H9 (cell line): ENCODE data around the gene ERF. TPM values are rescaled to one million over a fixed set of nuclear protein-coding genes. Genes with fewer than 3 reads are reported as not detected.
"Not testable (repeated sequence)": the region's sequence is repeated elsewhere in the genome, so short reads cannot be mapped to it uniquely, and the experiment has no call there.

Experiments
- DNase-seq: peaks from one replicate; pipeline ENCODE4 v3.0.0-alpha.2; 2017
- H2AFZ ChIP-seq: one replicate; pipeline ENCODE4 v1.6.1; 2013; ENCODE audit warnings: mild to moderate bottlenecking, low read length, control low read depth, moderate library complexity
- H2AK5ac ChIP-seq: 2 replicates; pipeline ENCODE4 v1.6.1; 2013; ENCODE audit warnings: low read length, control low read depth, mixed read lengths; ENCODE audit not compliant: insufficient read length
- H2BK120ac ChIP-seq: one replicate; pipeline ENCODE4 v1.6.1; 2013; ENCODE audit warnings: low read depth, mild to moderate bottlenecking, low read length, control low read depth, inconsistent platforms; ENCODE audit not compliant: poor library complexity, severe bottlenecking
- H2BK12ac ChIP-seq: 2 replicates; pipeline ENCODE4 v1.6.1; 2013; ENCODE audit warnings: low read length, control low read depth, mixed read lengths, low read depth; ENCODE audit not compliant: insufficient read length
- H2BK15ac ChIP-seq: 2 replicates; pipeline ENCODE4 v1.6.1; 2013; ENCODE audit warnings: low read depth, low read length, control low read depth
- H2BK20ac ChIP-seq: one replicate; pipeline ENCODE4 v1.6.1; 2013; ENCODE audit warnings: low read depth, mild to moderate bottlenecking, low read length, control low read depth, inconsistent platforms; ENCODE audit not compliant: poor library complexity, severe bottlenecking
- H2BK5ac ChIP-seq: 2 replicates; pipeline ENCODE4 v1.6.1; 2013; ENCODE audit warnings: low read length, control low read depth, mixed read lengths; ENCODE audit not compliant: insufficient read length
- H3K14ac ChIP-seq: 2 replicates; pipeline ENCODE4 v1.6.1; 2013; ENCODE audit warnings: low read length, control low read depth; ENCODE audit not compliant: insufficient read depth
- H3K18ac ChIP-seq: 2 replicates; pipeline ENCODE4 v1.6.1; 2013; ENCODE audit warnings: low read depth, mild to moderate bottlenecking, mixed read lengths, low read length, control low read depth; ENCODE audit not compliant: insufficient read length
- H3K23ac ChIP-seq: 2 replicates; pipeline ENCODE4 v1.6.1; 2013; ENCODE audit warnings: low read length, control low read depth, mixed read lengths, low read depth; ENCODE audit not compliant: insufficient read length
- H3K23me2 ChIP-seq: 2 replicates; pipeline ENCODE4 v1.6.1; 2013; ENCODE audit warnings: low read depth, mild to moderate bottlenecking, mixed read lengths, low read length, control low read depth; ENCODE audit not compliant: insufficient read length, poor library complexity, severe bottlenecking
- H3K27ac ChIP-seq: 2 replicates; pipeline ENCODE4 v1.5.1; 2013; ENCODE audit warnings: low read length, control low read depth, mixed read lengths, low read depth; ENCODE audit not compliant: insufficient read length
- H3K27me3 ChIP-seq: 2 replicates; pipeline ENCODE4 v1.6.1; 2013; ENCODE audit warnings: low read length, control low read depth, inconsistent platforms; ENCODE audit not compliant: insufficient read depth
- H3K4ac ChIP-seq: 2 replicates; pipeline ENCODE4 v1.6.1; 2013; ENCODE audit warnings: low read depth, mild to moderate bottlenecking, control low read depth, inconsistent platforms, low read length, moderate library complexity
- H3K4me1 ChIP-seq: 2 replicates; pipeline ENCODE4 v1.6.1; 2013; ENCODE audit warnings: low read length, control low read depth, inconsistent platforms; ENCODE audit not compliant: insufficient read depth
- H3K4me2 ChIP-seq: 2 replicates; pipeline ENCODE4 v1.6.1; 2013; ENCODE audit warnings: low read length, control low read depth, mixed read lengths; ENCODE audit not compliant: insufficient read length, insufficient read depth
- H3K56ac ChIP-seq: 2 replicates; pipeline ENCODE4 v1.6.1; 2013; ENCODE audit warnings: low read depth, mild to moderate bottlenecking, mixed read lengths, low read length, control low read depth; ENCODE audit not compliant: insufficient read length
- H3K79me1 ChIP-seq: 2 replicates; pipeline ENCODE4 v1.6.1; 2013; ENCODE audit warnings: low read depth, mild to moderate bottlenecking, moderate library complexity, low read length, control low read depth, inconsistent platforms; ENCODE audit not compliant: insufficient read depth, poor library complexity, severe bottlenecking
- H3K79me2 ChIP-seq: 2 replicates; pipeline ENCODE4 v1.6.1; 2013; ENCODE audit warnings: low read length, control low read depth, inconsistent platforms; ENCODE audit not compliant: insufficient read depth
- H3K9ac ChIP-seq: 2 replicates; pipeline ENCODE4 v1.6.1; 2013; ENCODE audit warnings: low read length, control low read depth, mixed read lengths; ENCODE audit not compliant: insufficient read length; ENCODE audit errors: extremely low read depth
- H3K9me3 ChIP-seq: one replicate; pipeline ENCODE4 v1.6.1; 2013; ENCODE audit warnings: low read depth, low read length, inconsistent platforms; ENCODE audit not compliant: control insufficient read depth
- H3T11ph ChIP-seq: one replicate; pipeline ENCODE4 v1.6.1; 2013; ENCODE audit warnings: mild to moderate bottlenecking, low read length, control low read depth, inconsistent platforms
- H4K20me1 ChIP-seq: one replicate; pipeline ENCODE4 v1.6.1; 2013; ENCODE audit not compliant: control insufficient read depth, insufficient read length, insufficient read depth
- H4K5ac ChIP-seq: 2 replicates; pipeline ENCODE4 v1.6.1; 2013; ENCODE audit warnings: low read depth, mild to moderate bottlenecking, mixed read lengths, low read length, control low read depth; ENCODE audit not compliant: insufficient read length
- H4K8ac ChIP-seq: replicated peaks from 2 replicates; pipeline ENCODE4 v1.6.1; 2013; ENCODE audit warnings: low read length, control low read depth, mixed read lengths, low read depth; ENCODE audit not compliant: insufficient read length
- H4K91ac ChIP-seq: 2 replicates; pipeline ENCODE4 v1.6.1; 2013; ENCODE audit warnings: low read depth, mild to moderate bottlenecking, moderate library complexity, mixed read lengths, low read length, control low read depth; ENCODE audit not compliant: insufficient read length
- H3K27ac Mint-ChIP-seq, 3 experiments: 2 replicates in 2 of 3; 3 replicates in 1 of 3; pipeline ENCODE4 v1.8.0; 2020 to 2021; ENCODE audit warnings: mixed read lengths in 3 of 3, mild to moderate bottlenecking in 1 of 3, moderate library complexity in 1 of 3
- H3K27me3 Mint-ChIP-seq: 2 replicates; pipeline ENCODE4 v1.8.0; 2021; ENCODE audit warnings: low read depth, mild to moderate bottlenecking, moderate library complexity, mixed read lengths
- H3K36me3 Mint-ChIP-seq, 3 experiments: 2 replicates in 2 of 3; 3 replicates in 1 of 3; pipeline ENCODE4 v1.8.0; 2020 to 2021; ENCODE audit warnings: low read depth in 3 of 3, mixed read lengths in 3 of 3; ENCODE audit not compliant: insufficient read depth in 1 of 3
- H3K4me1 Mint-ChIP-seq, 2 experiments: 2 replicates each; pipeline ENCODE4 v1.8.0; 2020; ENCODE audit warnings: mixed read lengths in 2 of 2
- H3K4me3 Mint-ChIP-seq, 2 experiments: 2 replicates in 1 of 2; 3 replicates in 1 of 2; pipeline ENCODE4 v1.8.0; 2020 to 2021; ENCODE audit warnings: mild to moderate bottlenecking in 2 of 2, mixed read lengths in 2 of 2, moderate library complexity in 1 of 2
- H3K9me3 Mint-ChIP-seq, 2 experiments: 2 replicates in 1 of 2; 3 replicates in 1 of 2; pipeline ENCODE4 v1.8.0; 2020; ENCODE audit warnings: mild to moderate bottlenecking in 2 of 2, mixed read lengths in 2 of 2, moderate library complexity in 1 of 2
- WGBS: extraction: QIAGEN DNeasy Blood & Tissue Kit; methylation state at CpG from one replicate; pipeline ENCODE4 v1.1.7; 2013; ENCODE audit warnings: missing lambda C conversion rate, low lambda C conversion rate, mixed read lengths; ENCODE audit not compliant: insufficient read length; ENCODE audit errors: extremely low coverage; 5-methylcytosine and 5-hydroxymethylcytosine counted together
- total RNA-seq: library from RNA; stranded (reverse); gene quantifications from 2 replicates; pipeline ENCODE4 v1.2.1, GENCODE V29; 2021
- TF ChIP-seq, protein P1 (sequence below): fragments of 200-600 bp; sonication (generic); conservative IDR thresholded peaks from 3 replicates; pipeline ENCODE4 v1.8.0; 2021; ENCODE audit warnings: antibody characterized with exemption, mild to moderate bottlenecking

ERF gene
- total RNA-seq, 1 experiment from 2014 or later, result 126 TPM

DNA sequence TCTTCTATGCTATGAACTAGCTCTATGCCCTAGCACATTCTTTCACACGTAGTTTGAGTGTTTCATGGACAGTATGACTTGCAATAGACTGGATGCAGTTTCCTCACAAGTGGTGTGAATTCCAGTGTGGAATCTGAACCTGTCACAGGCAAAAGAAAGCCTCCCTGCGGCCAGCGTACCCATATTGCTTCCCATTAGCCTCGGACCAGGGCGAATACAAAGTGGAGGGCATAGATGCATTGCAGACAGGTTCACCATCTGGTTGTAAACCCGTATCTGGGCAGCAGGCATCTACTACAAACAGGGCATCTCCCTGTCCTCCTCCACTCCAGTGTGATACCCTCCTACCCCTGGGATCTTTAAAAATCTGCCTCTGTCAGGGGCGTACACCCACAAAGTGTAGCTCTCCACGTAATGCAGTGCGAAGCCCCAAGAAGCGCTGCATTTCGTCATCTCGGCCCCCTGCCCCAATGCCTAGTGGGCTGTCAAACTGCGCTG is 12.8 kb upstream of the ERF start:
- WGBS, result no CpG with 5 or more reads among the region's 13 CpGs
- H3K27ac Mint-ChIP-seq, result no peak overlapping the region; a peak in 4 of 7 replicates

DNA sequence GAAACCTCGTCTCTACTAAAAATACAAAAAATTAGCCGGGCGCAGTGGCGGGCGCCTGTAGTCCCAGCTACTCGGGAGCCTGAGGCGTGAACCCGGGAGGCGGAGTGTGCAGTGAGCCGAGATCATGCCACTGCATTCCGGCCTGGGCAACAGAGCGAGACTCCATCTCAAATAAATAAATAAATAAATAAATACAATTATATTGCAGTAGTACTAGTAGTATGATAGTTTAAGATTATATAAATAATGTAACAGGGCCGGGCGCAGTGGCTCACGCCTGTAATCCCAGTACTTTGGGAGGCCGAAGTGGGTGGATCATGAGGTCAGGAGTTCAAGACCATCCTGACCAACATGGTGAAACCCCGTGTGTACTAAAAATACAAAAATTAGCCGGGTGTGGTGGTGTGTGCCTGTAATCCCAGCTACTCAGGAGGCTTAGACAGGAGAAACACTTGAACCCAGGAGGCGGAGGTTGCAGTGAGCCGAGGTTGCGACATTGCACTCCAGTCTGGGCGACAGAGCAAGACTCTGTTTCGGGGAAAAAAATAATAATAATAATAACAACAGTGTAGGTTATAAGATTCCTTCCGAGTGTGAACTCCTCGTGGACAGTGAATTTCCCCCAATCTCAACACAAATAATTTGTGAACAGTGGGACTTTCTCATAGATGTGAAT is 12.1 kb upstream of the ERF start:
- H2BK120ac ChIP-seq, H3K27ac ChIP-seq, H3K27me3 ChIP-seq, H4K20me1 ChIP-seq, H4K5ac ChIP-seq, H3K18ac ChIP-seq, H3T11ph ChIP-seq, H3K9me3 Mint-ChIP-seq, H2BK20ac ChIP-seq, H2BK5ac ChIP-seq, H4K8ac ChIP-seq, H3K36me3 Mint-ChIP-seq, H4K91ac ChIP-seq, H3K4ac ChIP-seq, H3K9me3 ChIP-seq, H3K23ac ChIP-seq, H3K4me1 ChIP-seq, H3K79me1 ChIP-seq, H3K9ac ChIP-seq, H3K79me2 ChIP-seq, H3K23me2 ChIP-seq, H2BK15ac ChIP-seq, DNase-seq, H2AK5ac ChIP-seq, H3K56ac ChIP-seq, H3K14ac ChIP-seq, H3K27ac Mint-ChIP-seq, H2AFZ ChIP-seq, H2BK12ac ChIP-seq: not testable (repeated sequence)
- 0 out of 5 replicates have a peak overlapping the region, but pooled peaks of 1 of the 2 experiments have one; percentile 23 for H3K4me3 Mint-ChIP-seq
- peaks cover 20 to 25% of the 10 kb centered on the region in 2 experiments for H3K4me1 Mint-ChIP-seq
- H3K4me2 ChIP-seq, result peak overlapping the region; percentile 94
- no CpG with 5 or more reads among the region's 25 CpGs for WGBS
- peaks cover 12% of the 10 kb centered on the region for H3K27me3 Mint-ChIP-seq

More for the DNA sequence above, 12.8 kb upstream of the ERF start:
- Histone ChIP-seq H3K4ac (no peak overlapping the region), H3K9ac (peak overlapping the region; percentile 74), H2BK12ac (no peak overlapping the region), H4K20me1 (no peaks in the 10 kb centered on the region), H3K9me3 (no peaks in the 10 kb centered on the region), H3K23ac (no peak overlapping the region), H3K4me2 (peak overlapping the region; percentile 94), H2BK120ac (no peak overlapping the region), H2AFZ (no peak overlapping the region), H3K23me2 (peaks cover 9% of the 10 kb centered on the region), H4K91ac (no peak overlapping the region), H2BK15ac (no peak overlapping the region), H3T11ph (no peak overlapping the region), H3K14ac (peak overlapping the region; percentile 64; the same call in 1 of the 2 replicates), H3K4me1 (no peaks in the 10 kb centered on the region; the same call in 1 of the 2 replicates), H2BK20ac (no peak overlapping the region), H3K79me2 (no peaks in the 10 kb centered on the region), H3K79me1 (no peaks in the 10 kb centered on the region), H4K8ac (no peak overlapping the region), H3K18ac (peak overlapping the region; percentile 52), H2BK5ac (no peak overlapping the region), H3K27me3 (no peaks in the 10 kb centered on the region), H4K5ac (no peak overlapping the region), H2AK5ac (no peak overlapping the region), H3K56ac (no peak overlapping the region), H3K27ac (no peak overlapping the region)
- H3K4me1 Mint-ChIP-seq, result peaks cover 20 to 25% of the 10 kb centered on the region in 2 experiments
- H3K9me3 Mint-ChIP-seq, result no peaks in the 10 kb centered on the region; a peak in 1 of 5 replicates
- DNase-seq, result no peak
- peaks cover 8% of the 10 kb centered on the region for H3K27me3 Mint-ChIP-seq
- no peak overlapping the region for H3K4me3 Mint-ChIP-seq
- TF ChIP-seq, protein P1, sequence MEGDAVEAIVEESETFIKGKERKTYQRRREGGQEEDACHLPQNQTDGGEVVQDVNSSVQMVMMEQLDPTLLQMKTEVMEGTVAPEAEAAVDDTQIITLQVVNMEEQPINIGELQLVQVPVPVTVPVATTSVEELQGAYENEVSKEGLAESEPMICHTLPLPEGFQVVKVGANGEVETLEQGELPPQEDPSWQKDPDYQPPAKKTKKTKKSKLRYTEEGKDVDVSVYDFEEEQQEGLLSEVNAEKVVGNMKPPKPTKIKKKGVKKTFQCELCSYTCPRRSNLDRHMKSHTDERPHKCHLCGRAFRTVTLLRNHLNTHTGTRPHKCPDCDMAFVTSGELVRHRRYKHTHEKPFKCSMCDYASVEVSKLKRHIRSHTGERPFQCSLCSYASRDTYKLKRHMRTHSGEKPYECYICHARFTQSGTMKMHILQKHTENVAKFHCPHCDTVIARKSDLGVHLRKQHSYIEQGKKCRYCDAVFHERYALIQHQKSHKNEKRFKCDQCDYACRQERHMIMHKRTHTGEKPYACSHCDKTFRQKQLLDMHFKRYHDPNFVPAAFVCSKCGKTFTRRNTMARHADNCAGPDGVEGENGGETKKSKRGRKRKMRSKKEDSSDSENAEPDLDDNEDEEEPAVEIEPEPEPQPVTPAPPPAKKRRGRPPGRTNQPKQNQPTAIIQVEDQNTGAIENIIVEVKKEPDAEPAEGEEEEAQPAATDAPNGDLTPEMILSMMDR, result no peak
- H3K36me3 Mint-ChIP-seq, result no peaks in the 10 kb centered on the region; a peak in 2 of 7 replicates
